HUES48 (cell line): ENCODE results near the gene MAP3K8.

Source experiments
- H3K27ac ChIP-seq: one replicate; pipeline ENCODE4 v1.7.0; 2013; ENCODE audit warnings: low read depth, low read length, inconsistent platforms
- H3K27me3 ChIP-seq: 2 replicates; pipeline ENCODE4 v1.6.1; 2013; ENCODE audit warnings: mild to moderate bottlenecking, low read length; ENCODE audit not compliant: control insufficient read depth, insufficient read depth
- H3K36me3 ChIP-seq: 2 replicates; pipeline ENCODE4 v1.6.1; 2013; ENCODE audit warnings: low read length; ENCODE audit not compliant: control insufficient read depth, insufficient read depth
- H3K4me1 ChIP-seq: 2 replicates; pipeline ENCODE4 v1.6.1; 2013; ENCODE audit warnings: mild to moderate bottlenecking, low read length; ENCODE audit not compliant: control insufficient read depth, insufficient read depth
- H3K4me3 ChIP-seq: 2 replicates; pipeline ENCODE4 v1.5.1; 2013; ENCODE audit warnings: mild to moderate bottlenecking, low read depth, low read length
- H3K9ac ChIP-seq: 2 replicates; pipeline ENCODE4 v1.6.1; 2013; ENCODE audit warnings: mild to moderate bottlenecking, low read depth, low read length, moderate library complexity
- H3K9me3 ChIP-seq: 2 replicates; pipeline ENCODE4 v1.6.1; 2013; ENCODE audit warnings: low read length; ENCODE audit not compliant: control insufficient read depth, insufficient read depth

Gene MAP3K8

DNA sequence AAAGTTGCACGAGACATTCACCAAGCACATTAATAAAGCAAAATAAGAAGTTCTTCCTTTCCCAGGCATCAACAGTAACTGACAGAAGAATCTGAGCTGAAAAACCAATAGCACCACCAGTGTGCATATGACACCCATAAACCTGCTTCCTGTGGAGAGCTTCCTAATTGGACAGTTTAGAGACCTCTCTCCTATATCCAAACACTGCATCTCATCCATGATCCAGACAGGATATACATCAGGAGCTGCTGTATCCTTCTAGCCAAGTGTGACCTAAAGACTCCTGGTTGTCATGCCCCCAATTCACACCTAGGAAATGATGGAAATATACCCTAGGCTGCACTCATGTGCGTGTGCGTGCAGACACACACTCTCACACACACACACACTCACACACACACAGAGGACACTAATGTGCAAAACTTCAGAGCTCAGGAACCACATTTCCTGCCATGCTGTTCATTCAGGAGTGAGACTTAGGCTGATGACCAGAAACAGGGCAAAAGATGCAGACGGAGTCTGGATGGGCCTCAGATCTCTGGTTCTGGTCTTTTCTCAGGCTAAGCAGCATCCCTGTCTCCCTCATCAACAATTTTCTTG lies 58.0 kb downstream of the MAP3K8 start:
- Histone ChIP-seq H3K4me1 (no peaks in the 10 kb centered on the region), H3K27me3 (no peaks in the 10 kb centered on the region), H3K36me3 (no peaks in the 10 kb centered on the region), H3K27ac (no peak overlapping the region), H3K9ac (no peak overlapping the region), H3K4me3 (no peak overlapping the region), H3K9me3 (no peaks in the 10 kb centered on the region)

DNA sequence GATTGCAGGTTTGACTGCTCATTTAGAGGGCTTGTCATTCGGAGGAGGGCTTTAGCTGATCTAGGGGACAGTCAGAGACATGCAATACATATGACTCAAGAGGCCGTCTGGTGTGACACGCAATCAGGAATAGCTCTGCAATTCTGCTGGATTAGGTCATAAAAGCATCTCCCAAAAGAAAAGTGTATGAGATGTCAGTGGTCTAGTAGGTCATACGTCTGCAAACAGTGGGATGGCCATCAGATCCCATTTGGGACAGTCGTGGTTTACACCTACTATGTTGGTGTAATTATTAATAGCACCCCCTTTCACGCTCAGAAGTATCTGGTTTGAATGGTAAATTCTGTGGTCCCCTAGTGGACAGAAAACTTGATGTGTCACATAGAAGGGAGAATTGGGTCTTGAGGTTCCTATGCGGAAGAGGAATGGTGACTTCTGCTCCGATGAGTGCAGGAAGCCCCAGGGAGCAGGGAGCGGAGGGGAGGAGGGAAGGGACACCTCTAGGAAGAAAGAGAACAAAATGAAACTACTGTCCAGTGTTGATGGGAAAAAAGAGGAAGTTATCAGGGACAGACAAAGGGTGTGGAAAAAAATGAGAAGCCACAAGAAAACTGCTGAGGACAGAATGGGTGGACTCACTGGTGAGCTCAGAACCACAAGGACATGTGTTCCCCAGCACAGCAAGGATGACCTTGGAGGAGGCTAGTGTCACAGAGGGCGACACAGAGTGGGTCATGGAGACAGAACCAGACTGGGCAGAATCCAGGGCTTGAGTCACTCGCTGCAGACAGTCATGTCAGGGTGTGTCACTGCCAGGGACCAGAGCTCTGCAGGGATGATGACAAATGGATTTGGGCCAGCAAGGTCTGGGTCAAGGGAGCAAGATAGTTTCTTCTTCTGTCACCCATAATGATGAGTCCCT lies 59.9 kb downstream of the MAP3K8 start:
- no peaks in the 10 kb centered on the region for H3K27me3 ChIP-seq
- H3K9me3 ChIP-seq, result no peaks in the 10 kb centered on the region
- no peak overlapping the region for H3K4me3 ChIP-seq
- no peak overlapping the region for H3K27ac ChIP-seq
- no peaks in the 10 kb centered on the region for H3K4me1 ChIP-seq
- no peak overlapping the region for H3K9ac ChIP-seq
- H3K36me3 ChIP-seq, result no peaks in the 10 kb centered on the region

DNA sequence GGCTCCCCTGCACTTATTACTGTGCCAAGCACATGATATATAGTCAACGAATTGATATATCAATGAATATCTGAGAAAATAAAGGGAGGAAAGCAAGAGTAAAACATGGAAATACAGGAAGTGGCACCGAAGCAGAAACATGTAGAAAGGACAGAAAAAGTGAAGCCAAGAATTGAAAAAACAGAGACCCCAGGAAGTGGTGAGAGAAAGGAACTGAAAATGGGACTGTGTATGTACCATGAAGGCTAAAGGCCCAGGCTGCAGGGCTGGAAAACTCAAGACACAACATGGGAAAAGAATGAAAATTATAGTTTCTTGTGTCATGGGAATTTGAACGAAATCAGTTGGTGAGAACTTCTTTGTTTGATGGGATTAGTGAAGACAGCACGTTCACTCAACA lies 60.6 kb downstream of the MAP3K8 start:
- Histone ChIP-seq H3K27ac (no peak overlapping the region), H3K36me3 (no peaks in the 10 kb centered on the region), H3K4me3 (no peak overlapping the region), H3K9ac (no peak overlapping the region), H3K27me3 (no peaks in the 10 kb centered on the region), H3K4me1 (no peaks in the 10 kb centered on the region), H3K9me3 (no peaks in the 10 kb centered on the region)

DNA sequence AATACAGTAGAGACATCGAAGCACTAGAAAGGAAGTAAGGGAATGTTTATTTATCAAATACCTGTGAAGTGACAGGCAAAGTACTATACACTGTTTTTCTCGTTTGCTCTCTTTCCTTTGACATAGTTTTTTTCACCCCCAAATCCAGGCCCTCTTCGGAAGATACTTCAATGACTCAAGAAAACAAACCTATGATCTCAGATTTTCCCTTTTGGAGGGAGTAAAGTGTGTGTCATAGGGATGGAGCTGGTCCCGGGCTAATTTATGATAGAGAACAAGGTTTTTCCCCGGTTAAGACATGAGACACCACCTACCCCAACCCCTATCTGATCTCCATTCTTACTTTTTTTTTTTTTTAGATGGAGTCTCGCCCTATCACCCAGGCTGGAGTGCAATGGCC lies 61.7 kb downstream of the MAP3K8 start:
- H3K27ac ChIP-seq, result no peak overlapping the region
- H3K4me1 ChIP-seq, result no peaks in the 10 kb centered on the region

DNA sequence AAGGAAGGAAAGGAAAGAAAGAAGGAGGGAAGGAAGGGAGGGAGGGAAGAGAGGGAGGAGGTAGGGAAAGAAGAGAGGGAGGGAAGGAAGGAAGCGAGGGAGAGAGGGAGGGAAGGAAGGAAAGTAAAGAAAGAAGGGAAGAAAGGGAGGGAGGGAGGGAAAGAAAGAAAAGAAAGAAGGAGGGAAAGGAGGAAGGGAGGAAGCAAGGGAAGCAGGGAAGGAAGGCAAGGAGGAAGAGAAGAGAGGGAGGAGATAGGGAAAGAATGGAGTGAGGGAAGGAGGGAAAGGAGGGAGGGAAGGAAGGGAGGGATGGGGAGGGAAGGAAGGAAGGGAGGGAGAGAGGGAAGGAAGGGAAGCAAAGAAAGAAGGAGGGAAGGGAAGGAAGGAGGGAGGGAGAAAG lies 65.8 kb downstream of the MAP3K8 start:
- Histone ChIP-seq H3K27me3 (no peaks in the 10 kb centered on the region; the same call in 1 of the 2 replicates), H3K27ac (no peak overlapping the region), H3K4me3 (no peak overlapping the region), H3K36me3 (no peaks in the 10 kb centered on the region), H3K9ac (no peak overlapping the region), H3K4me1 (peaks cover 9% of the 10 kb centered on the region), H3K9me3 (no peaks in the 10 kb centered on the region)

More for the DNA sequence above, 61.7 kb downstream of the MAP3K8 start:
- no peaks in the 10 kb centered on the region for H3K27me3 ChIP-seq
- H3K4me3 ChIP-seq, result no peak overlapping the region
- H3K9ac ChIP-seq, result no peak overlapping the region
- H3K9me3 ChIP-seq, result no peaks in the 10 kb centered on the region
- no peaks in the 10 kb centered on the region for H3K36me3 ChIP-seq

DNA sequence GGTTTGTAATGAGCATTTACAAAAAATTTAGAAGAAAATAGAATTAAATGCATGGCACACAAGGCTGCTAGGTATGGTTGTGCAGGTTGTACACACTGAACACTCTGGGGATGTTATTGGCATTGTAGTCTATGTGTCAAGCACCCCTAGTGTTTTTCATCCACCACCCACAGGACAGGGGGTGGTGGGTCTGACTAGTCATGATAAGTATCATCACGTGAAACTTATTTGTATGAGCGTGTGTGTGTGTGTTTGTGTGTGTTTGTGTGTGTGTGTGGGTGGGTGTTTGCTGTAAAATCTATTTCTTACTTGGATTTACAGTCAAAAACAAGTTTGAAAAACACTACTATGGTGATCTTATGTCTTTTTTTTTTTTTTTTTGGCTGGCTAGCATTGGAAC lies 66.5 kb downstream of the MAP3K8 start:
- H3K9ac ChIP-seq, result no peak overlapping the region
- peaks cover 9% of the 10 kb centered on the region for H3K4me1 ChIP-seq
- H3K9me3 ChIP-seq, result no peaks in the 10 kb centered on the region
- no peak overlapping the region for H3K4me3 ChIP-seq
- no peaks in the 10 kb centered on the region for H3K36me3 ChIP-seq
- H3K27me3 ChIP-seq, result no peaks in the 10 kb centered on the region; the same call in 1 of the 2 replicates
- H3K27ac ChIP-seq, result no peak overlapping the region

DNA sequence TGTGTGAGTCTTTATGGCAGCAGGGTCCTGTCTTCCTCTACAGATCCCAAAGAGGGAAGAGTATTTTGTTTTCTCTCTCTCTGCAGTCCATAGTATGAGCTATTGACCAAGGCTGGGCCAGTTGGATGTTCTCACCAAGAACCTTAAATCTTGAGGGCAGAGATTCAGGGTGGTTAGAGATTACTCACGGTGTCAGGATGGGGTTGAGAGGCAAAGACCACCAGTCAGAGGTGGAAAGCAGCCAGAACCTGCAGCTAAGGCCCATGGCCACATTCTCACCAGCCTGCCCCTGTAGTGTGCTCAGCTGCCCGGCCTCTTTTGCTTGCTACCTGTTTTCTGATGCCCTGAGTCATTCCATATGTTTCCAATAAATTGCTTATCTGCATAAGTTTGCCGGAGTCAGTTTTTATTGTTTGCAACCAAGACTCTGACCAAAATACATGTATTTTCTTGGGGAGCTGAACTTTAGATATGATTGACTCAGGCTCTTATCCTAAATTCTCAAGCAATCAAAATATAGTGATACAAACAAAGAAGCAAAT lies 67.0 kb downstream of the MAP3K8 start:
- Histone ChIP-seq H3K9ac (no peak overlapping the region), H3K4me1 (peaks cover 9% of the 10 kb centered on the region), H3K27ac (no peak overlapping the region), H3K9me3 (no peaks in the 10 kb centered on the region), H3K36me3 (no peaks in the 10 kb centered on the region), H3K27me3 (no peaks in the 10 kb centered on the region; the same call in 1 of the 2 replicates), H3K4me3 (no peak overlapping the region)

DNA sequence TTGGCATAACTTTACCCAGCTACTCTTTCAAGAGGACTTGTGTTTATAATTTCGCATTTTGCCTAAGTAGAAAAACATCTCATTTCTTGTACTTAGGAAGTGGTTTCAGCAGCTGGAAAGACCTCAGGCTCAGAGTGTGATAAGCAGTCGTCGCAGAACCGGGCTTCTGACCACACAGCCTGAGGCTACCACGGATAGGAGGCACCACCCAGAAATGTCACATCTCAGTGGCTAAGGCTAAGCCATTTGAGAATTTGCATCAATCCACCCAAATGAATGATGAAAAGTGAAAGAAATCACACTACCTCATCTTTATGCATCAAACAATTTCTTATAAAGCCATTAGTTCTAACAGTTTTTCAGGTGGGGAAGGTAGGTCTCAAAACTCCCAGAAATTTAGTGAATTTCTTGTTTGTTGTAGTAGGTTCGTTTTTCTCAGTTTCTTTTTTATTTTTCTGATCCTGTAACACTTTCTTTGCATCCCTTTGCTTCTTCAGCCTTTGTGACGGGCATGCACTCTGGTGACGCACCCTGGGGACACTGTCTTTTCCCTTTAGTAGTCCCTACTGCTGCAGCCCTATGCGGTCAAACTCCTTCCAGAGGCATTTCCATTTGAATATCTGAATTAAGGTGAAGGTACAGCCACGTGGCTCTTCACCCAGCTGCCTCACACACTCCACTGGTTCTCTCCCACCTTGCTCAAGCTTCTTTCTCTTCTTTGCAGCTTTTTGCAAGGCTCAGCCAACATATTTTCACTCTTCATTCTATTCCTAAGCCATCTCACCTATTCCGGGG lies 68.5 kb downstream of the MAP3K8 start:
- no peaks in the 10 kb centered on the region; the same call in 1 of the 2 replicates for H3K27me3 ChIP-seq
- H3K36me3 ChIP-seq, result no peaks in the 10 kb centered on the region
- no peak overlapping the region for H3K4me3 ChIP-seq
- peaks cover 9% of the 10 kb centered on the region for H3K4me1 ChIP-seq
- no peak overlapping the region for H3K9ac ChIP-seq
- no peaks in the 10 kb centered on the region for H3K9me3 ChIP-seq
- H3K27ac ChIP-seq, result no peak overlapping the region

DNA sequence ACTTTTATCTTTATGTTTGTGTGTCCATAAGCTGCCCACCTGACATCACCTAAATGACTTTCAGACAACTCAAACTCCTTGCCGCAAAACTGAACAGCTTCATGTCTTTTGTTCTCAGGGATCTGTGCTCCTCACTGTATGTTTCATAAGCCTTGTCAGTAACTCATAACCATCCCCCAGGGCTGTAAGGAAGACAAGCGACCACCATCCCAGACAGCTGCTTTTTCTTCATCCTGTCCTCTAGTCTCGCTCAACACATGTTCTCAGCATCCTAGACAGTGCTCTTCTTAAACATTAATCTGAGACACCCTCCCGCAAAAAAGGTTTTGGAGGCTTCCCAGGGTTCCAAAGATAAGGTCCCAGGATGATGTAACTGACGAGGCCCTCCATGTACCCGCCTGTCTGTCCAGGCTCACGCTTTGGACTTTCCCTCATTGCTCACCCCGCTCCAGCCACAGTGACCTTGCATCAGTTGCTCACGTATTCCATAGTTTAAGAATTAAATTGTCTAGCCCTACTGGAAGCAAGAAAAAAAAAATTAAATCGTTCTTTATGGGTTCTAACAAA lies 69.8 kb downstream of the MAP3K8 start:
- H3K9me3 ChIP-seq, result no peaks in the 10 kb centered on the region
- H3K9ac ChIP-seq, result no peak overlapping the region
- peaks cover 9% of the 10 kb centered on the region for H3K4me1 ChIP-seq
- no peak overlapping the region for H3K27ac ChIP-seq
- H3K4me3 ChIP-seq, result no peak overlapping the region
- H3K27me3 ChIP-seq, result no peaks in the 10 kb centered on the region; the same call in 1 of the 2 replicates
- H3K36me3 ChIP-seq, result no peaks in the 10 kb centered on the region

DNA sequence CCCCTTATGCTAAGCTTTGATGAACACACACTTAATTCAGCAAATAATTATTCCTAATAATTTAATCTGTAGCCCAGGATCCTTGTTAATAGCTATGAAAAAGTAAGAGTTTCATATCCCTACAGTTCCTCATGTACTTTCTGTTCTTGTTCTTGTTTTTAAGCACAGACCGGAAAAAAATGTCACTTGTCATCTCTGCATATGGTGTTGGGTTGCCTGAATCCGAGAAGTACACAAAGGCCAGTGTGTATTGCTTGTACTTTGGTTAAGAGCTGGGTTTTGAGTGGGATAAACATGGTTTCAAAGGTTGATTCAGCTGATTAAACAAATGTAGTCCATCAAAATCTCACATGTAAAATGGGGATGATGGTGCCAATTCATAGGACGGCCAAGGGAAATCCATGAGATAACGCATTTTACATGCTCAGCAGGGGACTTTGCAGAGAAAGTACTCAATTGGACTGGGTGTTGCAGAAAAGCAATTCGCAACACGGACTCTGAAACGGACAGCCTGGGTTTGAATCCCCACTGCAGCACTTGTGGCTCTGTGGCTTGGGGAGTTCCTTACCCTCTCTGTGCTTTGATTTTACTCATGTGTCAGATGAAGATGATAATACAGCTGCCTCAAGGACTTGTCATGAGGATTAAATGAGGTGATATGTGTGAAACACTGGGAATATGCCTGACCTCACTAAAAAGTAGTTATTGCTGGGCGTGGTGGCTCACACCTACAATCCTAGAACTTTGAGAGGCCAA lies 71.7 kb downstream of the MAP3K8 start:
- no peak overlapping the region for H3K27ac ChIP-seq
- no peak overlapping the region for H3K9ac ChIP-seq
- H3K4me1 ChIP-seq, result peaks cover 9% of the 10 kb centered on the region
- H3K9me3 ChIP-seq, result no peaks in the 10 kb centered on the region
- no peak overlapping the region for H3K4me3 ChIP-seq
- H3K27me3 ChIP-seq, result no peaks in the 10 kb centered on the region; the same call in 1 of the 2 replicates
- no peaks in the 10 kb centered on the region for H3K36me3 ChIP-seq
